Right lobe of liver (tissue), 6 donors: ENCODE measurements around the gene EPYC. TPM values are rescaled to one million over a fixed set of nuclear protein-coding genes. Genes with fewer than 3 reads are reported as not detected.

Source experiments
- ATAC-seq, 4 donors: fragments of 200-7000 bp; cut with Tn5 transposase; one replicate each; pipeline ENCODE4 v1.9.1; 2020; ENCODE audit warnings: mild to moderate bottlenecking in 4 of 4, moderate library complexity in 4 of 4
- DNase-seq, 3 donors: peaks; one replicate each; pipeline ENCODE4 v3.0.0-alpha.2; 2020
- H3K27ac ChIP-seq, 3 donors: fragments of 200-600 bp; one replicate each; pipeline ENCODE4 v1.8.0; 2022
- H3K27me3 ChIP-seq, 2 donors: fragments of 200-600 bp; one replicate each; pipeline ENCODE4 v1.8.0; 2022
- H3K36me3 ChIP-seq, 4 donors: fragments of 200-600 bp; sonication (generic) in 1 of 4; one replicate each; pipeline versions ENCODE4 v1.5.1 to v1.8.0; 2017 to 2022; ENCODE audit warnings: control low read depth in 1 of 4
- H3K4me1 ChIP-seq, 4 donors: fragments of 200-600 bp; sonication (generic) in 1 of 4; one replicate each; pipeline versions ENCODE4 v1.5.1 to v1.8.0; 2017 to 2022; ENCODE audit warnings: control low read depth in 1 of 4
- H3K4me3 ChIP-seq, 3 donors: fragments of 200-600 bp; one replicate each; pipeline ENCODE4 v1.8.0; 2022
- H3K9me3 ChIP-seq, 4 donors: fragments of 200-600 bp; sonication (generic) in 1 of 4; one replicate each; pipeline versions ENCODE4 v1.5.1 to v1.8.0; 2017 to 2022; ENCODE audit warnings: control low read depth in 1 of 4
- POLR2A ChIP-seq: fragments of 450-650 bp; IDR thresholded peaks from one replicate; pipeline ENCODE4 v1.6.1; 2017; ENCODE audit warnings: antibody characterized with exemption, mild to moderate bottlenecking
- WGBS: methylation state at CpG from one replicate; pipeline ENCODE4 v1.1.6; 2018; ENCODE audit warnings: low coverage, low lambda C conversion rate; ENCODE audit not compliant: insufficient coverage; ENCODE audit errors: missing lambda C conversion rate; 5-methylcytosine and 5-hydroxymethylcytosine counted together
- intact Hi-C, 2 donors: fragments of 100-400 bp; cut with DNase I; formaldehyde crosslinking; loops; one replicate each; pipeline versions ENCODE4 v1.11.2 to v1.14.1; 2022
- long read RNA-seq: library from polyadenylated mRNA; unstranded; transcript quantifications from one replicate; pipeline ENCODE4 v2.0.0, GENCODE V29; 2019
- total RNA-seq, 6 experiments: library from RNA; depleted of rRNA in 2 of 6; stranded (reverse); fragments of >200 nt in 2 of 6; fragmentation: NEBNext Ultra II Directional in 3 of 6; extraction: Animal tissue kit (Norgen Biotek cat#: 25700) in 3 of 6; gene quantifications; one replicate each; pipeline versions ENCODE4 v1.1.0 to v1.2.4, GENCODE V29; 2016 to 2023
- TF ChIP-seq, protein P1 (sequence below), 4 donors: fragments of 200-600 bp in 3 of 4; fragments of 450-650 bp in 1 of 4; IDR thresholded peaks; one replicate each; pipeline versions ENCODE4 v1.5.1 to v1.8.0; 2016 to 2022; ENCODE audit warnings: antibody characterized with exemption in 4 of 4, mild to moderate bottlenecking in 2 of 4
- donor health status: DM: no; HTN: yes; CAD: no.
- donor health status: DM: no; HTN: no; CAD: no.
- donor health status: DM: no; HTN: no; CAD: no.
- donor health status: DM: no; HTN: yes; CAD: no.
- donor health status: DM: no; HTN: yes; CAD: no.

EPYC gene, protein sequence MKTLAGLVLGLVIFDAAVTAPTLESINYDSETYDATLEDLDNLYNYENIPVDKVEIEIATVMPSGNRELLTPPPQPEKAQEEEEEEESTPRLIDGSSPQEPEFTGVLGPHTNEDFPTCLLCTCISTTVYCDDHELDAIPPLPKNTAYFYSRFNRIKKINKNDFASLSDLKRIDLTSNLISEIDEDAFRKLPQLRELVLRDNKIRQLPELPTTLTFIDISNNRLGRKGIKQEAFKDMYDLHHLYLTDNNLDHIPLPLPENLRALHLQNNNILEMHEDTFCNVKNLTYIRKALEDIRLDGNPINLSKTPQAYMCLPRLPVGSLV
- total RNA-seq, result not detected
- long read RNA-seq, result 0 reads

DNA sequence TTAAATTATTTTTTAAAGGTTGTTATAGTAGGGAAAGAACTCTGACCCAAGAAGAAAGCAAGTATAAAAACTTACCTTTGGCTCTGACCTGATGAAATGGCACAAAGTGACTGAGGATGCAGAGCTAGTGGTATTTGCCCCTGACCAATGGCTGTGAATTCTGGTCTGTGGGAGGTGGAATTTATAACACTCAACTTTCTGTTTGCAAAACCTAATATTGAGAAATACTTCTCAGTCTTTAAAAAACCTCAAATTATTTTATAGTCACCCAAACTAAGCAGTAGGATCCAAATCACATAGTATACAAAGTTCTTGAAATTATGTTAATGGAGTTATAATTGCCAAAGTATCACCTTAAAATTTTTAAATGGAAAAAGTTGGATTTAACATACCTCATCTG, at the start of gene EPYC:
EPYC (minus strand) TSS at position 101 of the 400 bp plus-strand sequence. CDS start 2,407 bp downstream, outside the sequence.
- Histone ChIP-seq H3K4me1 (no peaks in the 10 kb centered on the region), H3K4me3 (no peak within 1 kb of the TSS), H3K36me3 (no peaks in the 10 kb centered on the region), H3K9me3 (no peaks in the 10 kb centered on the region), H3K27me3 (no peaks in the 10 kb centered on the region), H3K27ac (no peak within 1 kb of the TSS)
- DNase-seq (no peak), ATAC-seq (no peak)
- intact Hi-C loops, result no loop called here
- TF ChIP-seq, protein P1, sequence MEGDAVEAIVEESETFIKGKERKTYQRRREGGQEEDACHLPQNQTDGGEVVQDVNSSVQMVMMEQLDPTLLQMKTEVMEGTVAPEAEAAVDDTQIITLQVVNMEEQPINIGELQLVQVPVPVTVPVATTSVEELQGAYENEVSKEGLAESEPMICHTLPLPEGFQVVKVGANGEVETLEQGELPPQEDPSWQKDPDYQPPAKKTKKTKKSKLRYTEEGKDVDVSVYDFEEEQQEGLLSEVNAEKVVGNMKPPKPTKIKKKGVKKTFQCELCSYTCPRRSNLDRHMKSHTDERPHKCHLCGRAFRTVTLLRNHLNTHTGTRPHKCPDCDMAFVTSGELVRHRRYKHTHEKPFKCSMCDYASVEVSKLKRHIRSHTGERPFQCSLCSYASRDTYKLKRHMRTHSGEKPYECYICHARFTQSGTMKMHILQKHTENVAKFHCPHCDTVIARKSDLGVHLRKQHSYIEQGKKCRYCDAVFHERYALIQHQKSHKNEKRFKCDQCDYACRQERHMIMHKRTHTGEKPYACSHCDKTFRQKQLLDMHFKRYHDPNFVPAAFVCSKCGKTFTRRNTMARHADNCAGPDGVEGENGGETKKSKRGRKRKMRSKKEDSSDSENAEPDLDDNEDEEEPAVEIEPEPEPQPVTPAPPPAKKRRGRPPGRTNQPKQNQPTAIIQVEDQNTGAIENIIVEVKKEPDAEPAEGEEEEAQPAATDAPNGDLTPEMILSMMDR (IDR thresholded peaks at IDR 0.05), result no peak
- no peak for TF ChIP-seq POLR2A

DNA sequence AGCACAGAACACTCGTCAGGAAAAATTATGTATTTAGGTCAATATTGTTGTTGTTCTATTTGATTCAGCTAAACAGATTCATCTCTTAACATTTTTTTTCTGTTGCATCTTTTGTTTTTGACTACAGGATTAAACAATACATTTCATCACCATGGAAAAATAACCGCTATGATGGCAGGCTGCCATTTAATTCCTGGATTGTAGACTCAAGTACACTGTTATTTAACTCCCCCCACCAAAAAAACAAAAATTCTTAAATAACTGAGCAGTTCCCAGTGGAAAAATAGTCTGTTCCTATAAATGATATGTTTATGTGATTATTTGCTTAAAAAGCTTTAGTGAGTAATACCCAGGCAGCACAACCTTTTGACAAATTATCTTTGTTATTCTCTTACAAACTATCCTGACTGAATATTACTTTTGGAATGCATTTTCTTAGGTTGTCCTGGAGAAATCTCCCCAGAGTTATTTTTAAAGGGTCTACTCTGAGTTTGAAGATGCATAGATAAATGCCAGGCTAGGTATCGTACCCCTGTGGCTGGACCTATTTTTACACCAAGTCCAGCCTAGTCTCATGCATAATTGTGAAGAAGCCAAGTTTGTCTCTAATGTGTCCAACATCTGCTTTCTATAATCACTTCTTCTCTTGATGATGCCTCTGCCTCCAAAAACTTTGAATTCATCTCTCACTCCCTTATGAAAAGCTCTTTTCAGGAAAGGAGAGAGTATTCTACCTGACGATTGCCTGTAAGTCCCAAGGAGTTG, 49.4 kb upstream of the EPYC start:
- WGBS, result 54% methylated on average over 4 of the region's 4 CpGs
- H3K27me3 ChIP-seq, result no peaks in the 10 kb centered on the region
- intact Hi-C loops, result no loop called here
- no peaks in the 10 kb centered on the region for H3K36me3 ChIP-seq
- TF ChIP-seq, protein P1 (IDR thresholded peaks at IDR 0.05), result no peak
- TF ChIP-seq POLR2A, result no peak
- DNase-seq (no peak), ATAC-seq (no peak)
- no peaks in the 10 kb centered on the region for H3K4me1 ChIP-seq
- no peak overlapping the region for H3K27ac ChIP-seq
- no peak overlapping the region for H3K4me3 ChIP-seq
- H3K9me3 ChIP-seq, result no peaks in the 10 kb centered on the region

DNA sequence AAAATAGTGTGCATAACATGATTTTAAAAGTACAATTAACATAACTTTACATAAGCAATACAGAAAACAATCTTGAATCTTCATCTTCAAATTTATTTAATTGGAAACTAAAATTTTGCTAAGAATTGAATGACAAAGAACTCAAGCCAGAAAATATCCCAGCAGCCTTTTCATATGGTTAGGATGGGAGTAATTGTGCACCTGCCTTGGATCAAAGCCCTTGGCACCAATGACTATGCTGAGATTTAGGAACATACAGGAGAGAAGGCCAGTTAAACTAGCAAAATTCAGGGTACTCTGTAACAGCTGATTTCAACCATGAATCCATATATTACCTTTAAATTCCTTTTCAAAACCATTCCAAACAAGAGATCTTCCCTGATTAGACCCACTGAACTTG, 47.3 kb upstream of the EPYC start:
- no peak overlapping the region for H3K4me3 ChIP-seq
- intact Hi-C loops, result no loop called here
- TF ChIP-seq, protein P1 (IDR thresholded peaks at IDR 0.05), result no peak
- H3K27ac ChIP-seq, result no peak overlapping the region
- H3K4me1 ChIP-seq, result no peaks in the 10 kb centered on the region
- H3K36me3 ChIP-seq, result no peaks in the 10 kb centered on the region
- DNase-seq (no peak), ATAC-seq (no peak)
- no peaks in the 10 kb centered on the region for H3K27me3 ChIP-seq
- no peaks in the 10 kb centered on the region for H3K9me3 ChIP-seq

DNA sequence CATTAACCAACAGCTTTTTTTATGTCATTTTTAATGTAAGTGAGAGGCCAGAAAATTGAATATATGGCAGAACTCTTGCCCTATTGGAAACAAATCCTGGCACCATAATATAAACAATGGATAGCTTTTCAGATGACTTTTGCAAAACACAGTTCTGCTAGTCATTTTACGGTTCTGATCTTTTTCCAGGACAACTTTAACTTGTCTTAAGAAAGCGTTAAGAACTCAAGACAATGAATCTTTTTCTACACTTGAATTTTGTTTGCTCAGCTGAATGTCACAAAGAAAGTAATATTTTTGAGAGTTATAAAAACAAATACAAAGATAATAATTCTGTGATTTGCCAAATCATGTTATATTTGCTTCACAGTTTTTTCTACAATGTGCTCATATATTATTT, 39.8 kb upstream of the EPYC start:
- Histone ChIP-seq H3K27ac (no peak overlapping the region), H3K4me1 (no peaks in the 10 kb centered on the region), H3K4me3 (no peak overlapping the region), H3K27me3 (no peaks in the 10 kb centered on the region), H3K9me3 (no peaks in the 10 kb centered on the region), H3K36me3 (no peaks in the 10 kb centered on the region)
- no peak for TF ChIP-seq POLR2A
- TF ChIP-seq, protein P1 (IDR thresholded peaks at IDR 0.05), result no peak
- intact Hi-C loops, result no loop called here
- 79% methylated on average over 2 of the region's 2 CpGs for WGBS
- DNase-seq (no peak), ATAC-seq (no peak)
